ENCODE results near the gene FGD2.

DNA sequence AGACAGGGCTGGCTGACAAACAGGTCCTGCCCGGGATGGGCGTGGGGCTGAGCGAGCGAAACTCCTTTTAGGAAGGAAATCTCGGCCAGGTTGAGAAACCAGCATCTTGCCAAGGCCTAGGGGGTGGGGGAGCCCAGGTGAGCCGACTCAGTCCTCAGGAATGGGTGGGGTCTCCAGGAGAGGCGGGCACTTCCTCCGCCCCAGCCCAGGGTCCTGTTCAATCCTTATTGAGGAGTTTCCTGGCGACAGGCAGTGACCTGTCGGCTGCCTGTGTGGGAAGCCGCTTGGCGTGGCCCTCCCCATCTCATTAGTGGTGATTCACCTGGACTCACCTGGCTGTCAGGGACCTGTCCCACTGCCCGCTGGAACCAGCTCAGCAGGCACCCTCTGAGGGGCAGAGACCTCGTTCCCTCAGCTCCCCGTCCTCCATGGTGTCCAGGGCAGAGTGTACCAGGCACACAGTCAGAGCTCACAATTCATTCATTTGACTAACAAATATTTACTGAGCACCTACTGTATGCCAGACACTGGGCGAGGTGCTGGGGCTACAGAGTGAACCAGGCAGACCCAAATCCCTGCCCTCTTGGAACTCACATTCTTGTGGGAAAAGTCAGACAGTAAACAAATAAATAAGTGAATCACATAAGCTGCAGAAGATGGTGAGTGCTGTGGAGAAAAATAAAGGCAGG lies 51.1 kb downstream of the FGD2 start:
- TF ChIP-seq ZNF8 (CRISPR knock-in tag; IDR thresholded peaks at IDR 0.05) (no peak), BACH2 (CRISPR knock-in tag; IDR thresholded peaks at IDR 0.05; ENCODE audit: borderline replicate concordance) (no peak), SNAI2 (CRISPR knock-in tag; IDR thresholded peaks at IDR 0.05) (no peak), CSDC2 (CRISPR knock-in tag; IDR thresholded peaks at IDR 0.05) (no peak), ARNTL (CRISPR knock-in tag; IDR thresholded peaks at IDR 0.05; ENCODE audit: borderline replicate concordance, low read depth) (no peak), ZFP3 (CRISPR knock-in tag; IDR thresholded peaks at IDR 0.05) (no peak), PPARA (CRISPR knock-in tag; IDR thresholded peaks at IDR 0.05; ENCODE audit: borderline replicate concordance) (no peak), ZFP30 (CRISPR knock-in tag; IDR thresholded peaks at IDR 0.05) (no peak), OSR1 (CRISPR knock-in tag; IDR thresholded peaks at IDR 0.05) (no peak), ISL1 (CRISPR knock-in tag; IDR thresholded peaks at IDR 0.05) (no peak)
- TF ChIP-seq, protein P1, sequence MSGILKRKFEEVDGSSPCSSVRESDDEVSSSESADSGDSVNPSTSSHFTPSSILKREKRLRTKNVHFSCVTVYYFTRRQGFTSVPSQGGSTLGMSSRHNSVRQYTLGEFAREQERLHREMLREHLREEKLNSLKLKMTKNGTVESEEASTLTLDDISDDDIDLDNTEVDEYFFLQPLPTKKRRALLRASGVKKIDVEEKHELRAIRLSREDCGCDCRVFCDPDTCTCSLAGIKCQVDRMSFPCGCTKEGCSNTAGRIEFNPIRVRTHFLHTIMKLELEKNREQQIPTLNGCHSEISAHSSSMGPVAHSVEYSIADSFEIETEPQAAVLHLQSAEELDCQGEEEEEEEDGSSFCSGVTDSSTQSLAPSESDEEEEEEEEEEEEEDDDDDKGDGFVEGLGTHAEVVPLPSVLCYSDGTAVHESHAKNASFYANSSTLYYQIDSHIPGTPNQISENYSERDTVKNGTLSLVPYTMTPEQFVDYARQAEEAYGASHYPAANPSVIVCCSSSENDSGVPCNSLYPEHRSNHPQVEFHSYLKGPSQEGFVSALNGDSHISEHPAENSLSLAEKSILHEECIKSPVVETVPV (CRISPR knock-in tag; IDR thresholded peaks at IDR 0.05): no peak
- TF ChIP-seq, protein P2, sequence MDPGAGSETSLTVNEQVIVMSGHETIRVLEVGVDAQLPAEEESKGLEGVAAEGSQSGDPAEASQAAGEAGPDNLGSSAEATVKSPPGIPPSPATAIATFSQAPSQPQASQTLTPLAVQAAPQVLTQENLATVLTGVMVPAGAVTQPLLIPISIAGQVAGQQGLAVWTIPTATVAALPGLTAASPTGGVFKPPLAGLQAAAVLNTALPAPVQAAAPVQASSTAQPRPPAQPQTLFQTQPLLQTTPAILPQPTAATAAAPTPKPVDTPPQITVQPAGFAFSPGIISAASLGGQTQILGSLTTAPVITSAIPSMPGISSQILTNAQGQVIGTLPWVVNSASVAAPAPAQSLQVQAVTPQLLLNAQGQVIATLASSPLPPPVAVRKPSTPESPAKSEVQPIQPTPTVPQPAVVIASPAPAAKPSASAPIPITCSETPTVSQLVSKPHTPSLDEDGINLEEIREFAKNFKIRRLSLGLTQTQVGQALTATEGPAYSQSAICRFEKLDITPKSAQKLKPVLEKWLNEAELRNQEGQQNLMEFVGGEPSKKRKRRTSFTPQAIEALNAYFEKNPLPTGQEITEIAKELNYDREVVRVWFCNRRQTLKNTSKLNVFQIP (CRISPR knock-in tag; IDR thresholded peaks at IDR 0.05; ENCODE audit: borderline replicate concordance, low read depth): no peak
- TF ChIP-seq, protein P3, sequence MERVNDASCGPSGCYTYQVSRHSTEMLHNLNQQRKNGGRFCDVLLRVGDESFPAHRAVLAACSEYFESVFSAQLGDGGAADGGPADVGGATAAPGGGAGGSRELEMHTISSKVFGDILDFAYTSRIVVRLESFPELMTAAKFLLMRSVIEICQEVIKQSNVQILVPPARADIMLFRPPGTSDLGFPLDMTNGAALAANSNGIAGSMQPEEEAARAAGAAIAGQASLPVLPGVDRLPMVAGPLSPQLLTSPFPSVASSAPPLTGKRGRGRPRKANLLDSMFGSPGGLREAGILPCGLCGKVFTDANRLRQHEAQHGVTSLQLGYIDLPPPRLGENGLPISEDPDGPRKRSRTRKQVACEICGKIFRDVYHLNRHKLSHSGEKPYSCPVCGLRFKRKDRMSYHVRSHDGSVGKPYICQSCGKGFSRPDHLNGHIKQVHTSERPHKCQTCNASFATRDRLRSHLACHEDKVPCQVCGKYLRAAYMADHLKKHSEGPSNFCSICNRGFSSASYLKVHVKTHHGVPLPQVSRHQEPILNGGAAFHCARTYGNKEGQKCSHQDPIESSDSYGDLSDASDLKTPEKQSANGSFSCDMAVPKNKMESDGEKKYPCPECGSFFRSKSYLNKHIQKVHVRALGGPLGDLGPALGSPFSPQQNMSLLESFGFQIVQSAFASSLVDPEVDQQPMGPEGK (CRISPR knock-in tag; IDR thresholded peaks at IDR 0.05; ENCODE audit: borderline replicate concordance): no peak
- TF ChIP-seq, protein P4, sequence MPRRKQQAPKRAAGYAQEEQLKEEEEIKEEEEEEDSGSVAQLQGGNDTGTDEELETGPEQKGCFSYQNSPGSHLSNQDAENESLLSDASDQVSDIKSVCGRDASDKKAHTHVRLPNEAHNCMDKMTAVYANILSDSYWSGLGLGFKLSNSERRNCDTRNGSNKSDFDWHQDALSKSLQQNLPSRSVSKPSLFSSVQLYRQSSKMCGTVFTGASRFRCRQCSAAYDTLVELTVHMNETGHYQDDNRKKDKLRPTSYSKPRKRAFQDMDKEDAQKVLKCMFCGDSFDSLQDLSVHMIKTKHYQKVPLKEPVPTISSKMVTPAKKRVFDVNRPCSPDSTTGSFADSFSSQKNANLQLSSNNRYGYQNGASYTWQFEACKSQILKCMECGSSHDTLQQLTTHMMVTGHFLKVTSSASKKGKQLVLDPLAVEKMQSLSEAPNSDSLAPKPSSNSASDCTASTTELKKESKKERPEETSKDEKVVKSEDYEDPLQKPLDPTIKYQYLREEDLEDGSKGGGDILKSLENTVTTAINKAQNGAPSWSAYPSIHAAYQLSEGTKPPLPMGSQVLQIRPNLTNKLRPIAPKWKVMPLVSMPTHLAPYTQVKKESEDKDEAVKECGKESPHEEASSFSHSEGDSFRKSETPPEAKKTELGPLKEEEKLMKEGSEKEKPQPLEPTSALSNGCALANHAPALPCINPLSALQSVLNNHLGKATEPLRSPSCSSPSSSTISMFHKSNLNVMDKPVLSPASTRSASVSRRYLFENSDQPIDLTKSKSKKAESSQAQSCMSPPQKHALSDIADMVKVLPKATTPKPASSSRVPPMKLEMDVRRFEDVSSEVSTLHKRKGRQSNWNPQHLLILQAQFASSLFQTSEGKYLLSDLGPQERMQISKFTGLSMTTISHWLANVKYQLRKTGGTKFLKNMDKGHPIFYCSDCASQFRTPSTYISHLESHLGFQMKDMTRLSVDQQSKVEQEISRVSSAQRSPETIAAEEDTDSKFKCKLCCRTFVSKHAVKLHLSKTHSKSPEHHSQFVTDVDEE (CRISPR knock-in tag; IDR thresholded peaks at IDR 0.05): no peak
